ENCODE data around the gene ARHGAP22. TPM values are rescaled to one million over a fixed set of nuclear protein-coding genes. Genes with fewer than 3 reads are reported as not detected.

Gene ARHGAP22
- total RNA-seq, 1 donor from 2014 or later, result 1.9 TPM

- Mint-ChIP-seq H3K9me3 (ENCODE audit: unreplicated experiment) (peaks cover 4% of the 10 kb centered on the region), H3K36me3 (ENCODE audit: low read depth, unreplicated experiment) (no peaks in the 10 kb centered on the region), H3K4me3 (ENCODE audit: unreplicated experiment) (no peak overlapping the region), H3K27ac (ENCODE audit: unreplicated experiment) (no peak overlapping the region), H3K27me3 (ENCODE audit: unreplicated experiment) (peaks cover 11% of the 10 kb centered on the region), H3K4me1 (ENCODE audit: unreplicated experiment) (no peaks in the 10 kb centered on the region)
- TF ChIP-seq CTCF (IDR thresholded peaks at IDR 0.05; ENCODE audit: unreplicated experiment), result no peak
- no peak for DNase-seq (ENCODE audit: low spot score)
Measured at GRCh38 chr10:48636231-48636630, 31.4 kb upstream of the ARHGAP22 start.

- Mint-ChIP-seq H3K4me1 (ENCODE audit: unreplicated experiment) (no peaks in the 10 kb centered on the region), H3K27me3 (ENCODE audit: unreplicated experiment) (peaks cover 11% of the 10 kb centered on the region), H3K36me3 (ENCODE audit: low read depth, unreplicated experiment) (no peaks in the 10 kb centered on the region), H3K27ac (ENCODE audit: unreplicated experiment) (no peak overlapping the region), H3K9me3 (ENCODE audit: unreplicated experiment) (peaks cover under 1% of the 10 kb centered on the region), H3K4me3 (ENCODE audit: unreplicated experiment) (no peak overlapping the region)
- TF ChIP-seq CTCF (IDR thresholded peaks at IDR 0.05; ENCODE audit: unreplicated experiment), result no peak
- no peak for DNase-seq (ENCODE audit: low spot score)
Measured at GRCh38 chr10:48634984-48635557, 30.2 kb upstream of the ARHGAP22 start.

GRCh38 chr10:48634198-48634983 is 29.5 kb upstream of the ARHGAP22 start:
- DNase-seq (ENCODE audit: low spot score), result no peak
- no peak for TF ChIP-seq CTCF (IDR thresholded peaks at IDR 0.05; ENCODE audit: unreplicated experiment)
- H3K4me1 Mint-ChIP-seq (ENCODE audit: unreplicated experiment), result no peaks in the 10 kb centered on the region
- H3K4me3 Mint-ChIP-seq (ENCODE audit: unreplicated experiment), result no peak overlapping the region
- H3K27ac Mint-ChIP-seq (ENCODE audit: unreplicated experiment), result no peak overlapping the region
- H3K36me3 Mint-ChIP-seq (ENCODE audit: low read depth, unreplicated experiment), result no peaks in the 10 kb centered on the region
- peaks cover 11% of the 10 kb centered on the region for H3K27me3 Mint-ChIP-seq (ENCODE audit: unreplicated experiment)
- no peaks in the 10 kb centered on the region for H3K9me3 Mint-ChIP-seq (ENCODE audit: unreplicated experiment)

- H3K4me1 Mint-ChIP-seq (ENCODE audit: unreplicated experiment), result no peaks in the 10 kb centered on the region
- H3K27ac Mint-ChIP-seq (ENCODE audit: unreplicated experiment), result no peak overlapping the region
- DNase-seq (ENCODE audit: low spot score), result no peak
- no peaks in the 10 kb centered on the region for H3K36me3 Mint-ChIP-seq (ENCODE audit: low read depth, unreplicated experiment)
- H3K27me3 Mint-ChIP-seq (ENCODE audit: unreplicated experiment), result peaks cover 11% of the 10 kb centered on the region
- H3K4me3 Mint-ChIP-seq (ENCODE audit: unreplicated experiment), result no peak overlapping the region
- H3K9me3 Mint-ChIP-seq (ENCODE audit: unreplicated experiment), result no peaks in the 10 kb centered on the region
- TF ChIP-seq CTCF (IDR thresholded peaks at IDR 0.05; ENCODE audit: unreplicated experiment), result no peak
Measured at GRCh38 chr10:48633381-48634197, 28.7 kb upstream of the ARHGAP22 start.
